GM11168 (cell line): ENCODE data around the gene TM4SF1.
"Not testable (repeated sequence)": the region's sequence is repeated elsewhere in the genome, so short reads cannot be mapped to it uniquely, and the experiment has no call there.

Source experiments
- in situ Hi-C: fragments of 300-500 bp; cut with MboI; formaldehyde crosslinking; loops from one replicate; pipeline ENCODE4 v1.12.0; 2022; ENCODE audit warnings: low sequenced_read_pairs; ENCODE audit not compliant: unreplicated experiment

The TM4SF1 gene

GRCh38 chr3:149353581-149354184, 23.8 kb downstream of the TM4SF1 start:
- in situ Hi-C loops = no loop called here

GRCh38 chr3:149352556-149352955, 24.9 kb downstream of the TM4SF1 start:
- in situ Hi-C loops = no loop called here

- in situ Hi-C loops = no loop called here
Observed at GRCh38 chr3:149343951-149344350, 33.5 kb downstream of the TM4SF1 start.

- in situ Hi-C loops = no loop called here
Observed at GRCh38 chr3:149342413-149343380, 34.8 kb downstream of the TM4SF1 start.

GRCh38 chr3:149340310-149340933, 37.0 kb downstream of the TM4SF1 start:
- in situ Hi-C loops = no loop called here

GRCh38 chr3:149339931-149340309, 37.5 kb downstream of the TM4SF1 start:
- in situ Hi-C loops = no loop called here

GRCh38 chr3:149337486-149337885, 40.0 kb downstream of the TM4SF1 start:
- in situ Hi-C loops = not testable (repeated sequence)

- in situ Hi-C loops = no loop called here
Observed at GRCh38 chr3:149336925-149337324, 40.5 kb downstream of the TM4SF1 start.

GRCh38 chr3:149333176-149333859, 44.1 kb downstream of the TM4SF1 start, which contains the start of gene TM4SF18:
Gene TM4SF18 (minus strand): TSS chr3:149333636. CDS start chr3:149333382, 254 bp downstream.
- in situ Hi-C loops = no loop called here

- in situ Hi-C loops = no loop called here
Observed at GRCh38 chr3:149332771-149333170, 44.7 kb downstream of the TM4SF1 start.

GRCh38 chr3:149332227-149332765, 45.2 kb downstream of the TM4SF1 start:
- in situ Hi-C loops = no loop called here

GRCh38 chr3:149331396-149331795, 46.1 kb downstream of the TM4SF1 start:
- in situ Hi-C loops = no loop called here

GRCh38 chr3:149330609-149331331, 46.7 kb downstream of the TM4SF1 start:
- in situ Hi-C loops = no loop called here

- in situ Hi-C loops = no loop called here
Observed at GRCh38 chr3:149327156-149327555, 50.3 kb downstream of the TM4SF1 start.

- in situ Hi-C loops = no loop called here
Observed at GRCh38 chr3:149325581-149325980, 51.9 kb downstream of the TM4SF1 start.

- in situ Hi-C loops = no loop called here
Observed at GRCh38 chr3:149324332-149324731, 53.1 kb downstream of the TM4SF1 start.

GRCh38 chr3:149321640-149322039, 55.8 kb downstream of the TM4SF1 start:
- in situ Hi-C loops = no loop called here

GRCh38 chr3:149321136-149321535, 56.3 kb downstream of the TM4SF1 start:
- in situ Hi-C loops = no loop called here

- in situ Hi-C loops = no loop called here
Observed at GRCh38 chr3:149319750-149320149, 57.7 kb downstream of the TM4SF1 start.
